Esophagus squamous epithelium (tissue), 4 donors: ENCODE results near the gene CCDC74A.

ENCODE experiments used
- CTCF ChIP-seq, 6 experiments: fragments of 450-650 bp in 4 of 6; fragments of 200-600 bp in 2 of 6; sonication (generic) in 2 of 6; IDR thresholded peaks; one replicate each; pipeline ENCODE4 v1.5.1; 2016 to 2019; ENCODE audit warnings: antibody characterized with exemption in 6 of 6, mild to moderate bottlenecking in 4 of 6, moderate library complexity in 4 of 6
- POLR2A ChIP-seq, 4 donors: fragments of 450-650 bp; IDR thresholded peaks; one replicate each; pipeline ENCODE4 v1.6.1; 2017; ENCODE audit warnings: antibody characterized with exemption in 4 of 4, mild to moderate bottlenecking in 4 of 4, moderate library complexity in 3 of 4

DNA sequence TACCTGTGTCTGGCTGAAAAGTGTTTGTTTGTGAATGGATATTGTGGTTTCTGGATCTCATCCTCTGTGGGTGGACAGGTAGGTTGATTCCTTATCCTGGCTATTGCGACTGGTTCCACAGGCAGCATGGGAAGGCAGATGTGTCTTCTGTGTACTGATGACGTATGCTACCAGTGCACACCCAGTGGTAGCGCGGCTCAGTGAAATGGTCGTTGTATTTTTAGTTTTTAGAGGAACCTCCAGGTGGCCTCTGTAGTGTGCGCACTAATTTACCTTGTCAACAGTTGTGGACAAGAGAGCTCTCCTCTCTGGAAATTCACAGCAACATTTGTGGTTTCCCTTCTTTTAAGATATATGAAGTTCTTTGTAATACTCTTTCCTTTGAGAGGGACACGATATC, 52.5 kb downstream of the CCDC74A start:
- TF ChIP-seq CTCF (IDR thresholded peaks at IDR 0.05) (no peak), POLR2A (IDR thresholded peaks at IDR 0.05) (no peak)
